GM12865 (cell line): Measurements from ENCODE around the gene TBXAS1.

Experiments used
- DNase-seq: peaks from one replicate; pipeline ENCODE4 v3.0.0; 2010; ENCODE audit warnings: low read depth
- H3K4me3 ChIP-seq: 2 replicates; pipeline ENCODE4 v1.5.1; 2011; ENCODE audit warnings: mild to moderate bottlenecking, low read depth, low read length, control low read depth
- TF ChIP-seq, protein P1 (sequence below): IDR thresholded peaks from 2 replicates; pipeline ENCODE4 v1.5.1; 2011; ENCODE audit warnings: low read length, control low read depth, low read depth, inconsistent platforms; ENCODE audit not compliant: insufficient read depth; ENCODE audit errors: missing control alignments

TBXAS1 gene

DNA sequence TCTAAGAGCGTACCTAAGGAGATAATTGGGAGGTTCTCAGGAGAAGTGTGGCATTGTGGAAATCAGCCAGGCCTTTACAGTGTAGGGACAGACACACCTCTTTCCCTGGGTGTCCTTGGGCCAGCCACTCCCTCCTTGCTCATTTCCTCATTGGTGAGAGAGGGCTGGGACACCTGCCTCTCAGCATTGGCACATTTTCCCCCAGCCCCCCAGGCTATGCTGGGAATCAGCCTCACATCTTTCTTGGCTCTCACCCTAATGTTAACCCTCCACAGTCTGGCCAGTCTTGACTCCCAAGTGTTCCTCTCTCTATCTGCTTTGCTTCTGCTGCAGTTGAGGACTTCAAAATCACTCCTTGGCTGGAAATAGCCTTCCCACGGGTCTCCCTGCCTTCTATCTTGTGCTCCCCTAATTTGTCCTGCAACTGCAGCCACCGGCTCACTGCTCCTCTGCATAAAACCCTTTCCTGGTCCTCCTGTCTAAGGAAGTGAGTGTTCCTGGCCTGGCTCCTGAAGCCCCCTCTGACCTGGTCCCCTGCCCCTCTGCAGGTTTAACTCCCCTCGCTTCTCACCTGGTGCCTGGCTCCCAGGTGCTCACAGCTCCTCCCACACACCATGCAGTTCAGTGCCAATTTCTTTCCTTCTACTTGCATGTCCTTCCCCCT lies 15.8 kb downstream of the TBXAS1 start:
- no peak for DNase-seq
- TF ChIP-seq, protein P1, sequence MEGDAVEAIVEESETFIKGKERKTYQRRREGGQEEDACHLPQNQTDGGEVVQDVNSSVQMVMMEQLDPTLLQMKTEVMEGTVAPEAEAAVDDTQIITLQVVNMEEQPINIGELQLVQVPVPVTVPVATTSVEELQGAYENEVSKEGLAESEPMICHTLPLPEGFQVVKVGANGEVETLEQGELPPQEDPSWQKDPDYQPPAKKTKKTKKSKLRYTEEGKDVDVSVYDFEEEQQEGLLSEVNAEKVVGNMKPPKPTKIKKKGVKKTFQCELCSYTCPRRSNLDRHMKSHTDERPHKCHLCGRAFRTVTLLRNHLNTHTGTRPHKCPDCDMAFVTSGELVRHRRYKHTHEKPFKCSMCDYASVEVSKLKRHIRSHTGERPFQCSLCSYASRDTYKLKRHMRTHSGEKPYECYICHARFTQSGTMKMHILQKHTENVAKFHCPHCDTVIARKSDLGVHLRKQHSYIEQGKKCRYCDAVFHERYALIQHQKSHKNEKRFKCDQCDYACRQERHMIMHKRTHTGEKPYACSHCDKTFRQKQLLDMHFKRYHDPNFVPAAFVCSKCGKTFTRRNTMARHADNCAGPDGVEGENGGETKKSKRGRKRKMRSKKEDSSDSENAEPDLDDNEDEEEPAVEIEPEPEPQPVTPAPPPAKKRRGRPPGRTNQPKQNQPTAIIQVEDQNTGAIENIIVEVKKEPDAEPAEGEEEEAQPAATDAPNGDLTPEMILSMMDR, result no peak
- H3K4me3 ChIP-seq, result no peak overlapping the region

DNA sequence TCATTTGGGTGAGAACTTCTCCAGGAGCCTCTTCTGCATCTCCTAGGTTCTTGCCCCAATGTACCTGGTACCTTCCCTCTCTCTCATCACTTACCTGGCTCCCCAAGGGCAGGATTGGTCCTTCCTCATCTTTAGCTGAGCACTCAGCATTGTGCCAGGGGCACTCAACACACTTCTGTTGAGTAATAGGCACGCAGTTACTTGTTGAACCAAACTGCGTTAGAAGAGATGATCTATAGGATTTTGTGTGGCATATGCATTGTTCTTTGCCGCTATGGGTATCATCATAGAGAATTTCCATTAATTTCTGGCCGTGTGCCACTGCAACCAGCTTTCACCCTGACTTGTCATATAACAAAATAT lies 16.4 kb downstream of the TBXAS1 start:
- H3K4me3 ChIP-seq, result no peak overlapping the region
- no peak for DNase-seq
- TF ChIP-seq, protein P1, result no peak

DNA sequence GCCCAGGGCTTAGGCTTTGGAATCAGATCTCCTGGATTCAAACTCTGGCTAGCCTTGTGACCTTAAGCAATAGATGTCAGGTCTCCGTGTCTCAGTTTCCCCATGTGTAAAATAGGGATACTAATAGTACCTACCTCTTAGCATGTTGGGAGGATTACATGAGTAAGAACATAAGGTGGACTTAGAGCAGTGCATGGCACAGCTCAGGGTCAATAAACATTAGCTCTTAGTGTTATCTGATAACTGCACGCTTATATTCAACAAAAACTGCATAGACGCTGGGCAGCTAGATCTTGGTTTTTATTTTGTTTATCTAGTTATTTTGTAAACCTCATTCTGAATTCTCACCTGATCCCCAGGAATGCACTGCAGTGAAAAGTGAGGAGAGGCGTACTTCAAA lies 17.2 kb downstream of the TBXAS1 start:
- TF ChIP-seq, protein P1, result no peak
- H3K4me3 ChIP-seq, result no peak overlapping the region
- DNase-seq, result no peak

DNA sequence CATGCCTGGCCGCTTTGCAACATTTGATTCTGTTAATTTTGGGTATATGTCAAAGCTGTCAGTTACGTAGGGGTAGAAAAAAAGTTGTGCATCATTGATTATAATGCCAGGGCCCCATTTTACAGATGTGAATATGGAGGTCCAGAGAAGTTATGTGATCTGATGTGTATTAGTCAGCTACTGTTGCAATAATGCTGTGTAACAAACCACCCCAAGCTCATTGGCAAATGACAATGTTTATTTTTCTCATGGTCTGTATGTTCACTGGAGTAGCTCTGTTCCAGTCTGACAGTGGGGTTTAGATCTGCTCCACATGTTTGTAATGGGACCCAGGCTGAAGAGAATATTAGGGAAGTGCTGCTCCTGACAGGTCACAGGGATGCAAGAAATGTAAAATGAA lies 19.2 kb downstream of the TBXAS1 start:
- TF ChIP-seq, protein P1, result no peak

DNA sequence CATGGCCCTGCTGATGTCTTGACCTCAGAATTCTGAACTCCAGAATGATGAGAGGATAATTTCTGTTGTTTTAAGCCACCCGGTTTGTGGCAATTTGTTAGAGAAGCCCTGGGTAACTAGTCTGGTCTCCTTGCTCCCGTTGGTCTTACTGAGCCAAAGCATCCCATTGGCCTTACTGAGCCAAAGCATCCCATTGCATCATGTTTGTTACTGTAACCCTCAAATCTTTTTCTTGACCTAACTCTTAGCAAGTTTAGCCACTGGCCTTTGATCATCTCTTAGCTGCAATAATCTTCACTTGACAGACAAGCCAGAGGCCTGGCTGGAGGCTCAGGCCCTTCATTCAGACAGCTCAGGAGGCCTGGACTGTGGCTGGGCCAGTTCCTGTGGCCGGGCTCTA lies 21.8 kb downstream of the TBXAS1 start:
- TF ChIP-seq, protein P1, result no peak
- no peak overlapping the region for H3K4me3 ChIP-seq
- DNase-seq, result no peak

More for the DNA sequence above, 19.2 kb downstream of the TBXAS1 start:
- DNase-seq, result no peak
- H3K4me3 ChIP-seq, result no peak overlapping the region

DNA sequence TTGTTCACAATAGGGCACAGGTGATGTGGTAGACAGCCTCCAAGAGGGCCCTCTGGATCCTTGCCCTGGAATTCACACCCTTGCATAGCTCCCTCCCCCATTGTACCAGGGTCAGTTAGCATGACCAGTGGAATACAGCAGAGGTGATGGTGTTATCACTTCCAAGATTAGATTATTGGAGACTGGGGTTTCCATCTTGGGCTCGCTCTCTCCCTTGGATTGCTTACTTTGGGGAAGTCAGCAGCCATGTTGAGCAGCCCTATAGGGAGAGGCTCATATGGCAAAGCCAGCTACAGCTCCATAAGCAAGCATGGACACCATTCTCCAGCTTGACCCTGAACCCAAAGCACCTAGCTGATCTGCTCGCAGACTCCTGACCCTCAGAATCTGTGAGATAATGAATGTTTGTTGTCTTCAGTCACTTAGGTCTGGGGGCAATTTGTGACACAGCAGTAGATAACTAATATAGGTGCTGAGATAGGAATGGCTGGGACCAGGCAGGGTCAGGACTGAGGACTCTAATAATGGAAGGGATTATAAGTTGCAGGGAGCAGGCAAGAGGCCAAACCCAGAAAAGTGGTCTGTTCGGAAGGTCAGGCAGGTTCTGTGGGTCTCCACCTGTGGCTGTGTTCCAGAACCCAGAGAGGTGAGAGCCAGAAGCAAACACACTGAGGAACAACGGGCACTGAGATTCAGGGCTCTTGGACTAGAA lies 22.9 kb downstream of the TBXAS1 start:
- no peak for DNase-seq
- H3K4me3 ChIP-seq, result no peak overlapping the region
- TF ChIP-seq, protein P1, result no peak
